Measurements from ENCODE around the gene TXLNG. TPM values are rescaled to one million over a fixed set of nuclear protein-coding genes. Genes with fewer than 3 reads are reported as not detected.

TXLNG gene
- total RNA-seq, 2 donors from 2014 or later: 10.9 to 12.9 TPM

- no peaks in the 10 kb centered on the region for H3K27me3 ChIP-seq
- ATAC-seq: no peak
- intact Hi-C loops (cut with DNase I): no loop called here
- no peaks in the 10 kb centered on the region for H3K9me3 ChIP-seq
- H3K36me3 ChIP-seq (replicated peaks in 1 of 2; ENCODE audit: insufficient read depth in 1 of 2, low read depth in 2 of 2): no peaks in the 10 kb centered on the region
- no peak overlapping the region for H3K27ac ChIP-seq
- DNase-seq: no peak
- no peak overlapping the region for H3K4me3 ChIP-seq
- no peaks in the 10 kb centered on the region for H3K4me1 ChIP-seq
- WGBS, 2 donors: 86% methylated on average over 5 of the region's 5 CpGs; no CpG with 5 or more reads in 1 of the 2 donors
- no peak for TF ChIP-seq POLR2A (IDR thresholded peaks at IDR 0.05)
- no peak for TF ChIP-seq CTCF (IDR thresholded peaks at IDR 0.05)
Observed at GRCh38 chrX:16745102-16745501, 41.2 kb upstream of the TXLNG start.

- Histone ChIP-seq H3K27me3 (no peaks in the 10 kb centered on the region), H3K27ac (no peak overlapping the region), H3K4me1 (no peaks in the 10 kb centered on the region), H3K9me3 (no peaks in the 10 kb centered on the region), H3K36me3 (replicated peaks in 1 of 2; ENCODE audit: insufficient read depth in 1 of 2, low read depth in 2 of 2) (no peaks in the 10 kb centered on the region), H3K4me3 (no peak overlapping the region)
- TF ChIP-seq POLR2A (IDR thresholded peaks at IDR 0.05) (no peak), CTCF (IDR thresholded peaks at IDR 0.05) (no peak)
- intact Hi-C loops (cut with DNase I): no loop called here
- no peak for ATAC-seq
- DNase-seq: no peak
- WGBS, 2 donors: 78 to 82% methylated on average over 5 of the region's 5 CpGs
Observed at GRCh38 chrX:16745659-16746058, 40.6 kb upstream of the TXLNG start.

- WGBS, 2 donors: 86% methylated on average over 5 of the region's 5 CpGs; no CpG with 5 or more reads in 1 of the 2 donors
- no peaks in the 10 kb centered on the region for H3K4me1 ChIP-seq
- ATAC-seq (no peak), DNase-seq (no peak)
- intact Hi-C loops (cut with DNase I): no loop called here
- H3K9me3 ChIP-seq: no peaks in the 10 kb centered on the region
- no peak overlapping the region for H3K4me3 ChIP-seq
- H3K27me3 ChIP-seq: no peaks in the 10 kb centered on the region
- H3K27ac ChIP-seq: no peak overlapping the region
- no peaks in the 10 kb centered on the region for H3K36me3 ChIP-seq (replicated peaks in 1 of 2; ENCODE audit: insufficient read depth in 1 of 2, low read depth in 2 of 2)
- no peak for TF ChIP-seq POLR2A (IDR thresholded peaks at IDR 0.05)
- TF ChIP-seq CTCF (IDR thresholded peaks at IDR 0.05): no peak
Observed at GRCh38 chrX:16748425-16748824, 37.8 kb upstream of the TXLNG start.

GRCh38 chrX:16750136-16750535 is 36.1 kb upstream of the TXLNG start:
- H3K4me1 ChIP-seq: no peaks in the 10 kb centered on the region
- no peak for DNase-seq
- WGBS, 2 donors: 95 to 100% methylated on average over 6 to 7 of the region's 7 CpGs

More at GRCh38 chrX:16750136-16750535, 36.1 kb upstream of the TXLNG start:
- H3K4me3 ChIP-seq: no peak overlapping the region
- intact Hi-C loops (cut with DNase I): no loop called here
- H3K27me3 ChIP-seq: no peaks in the 10 kb centered on the region
- TF ChIP-seq POLR2A (IDR thresholded peaks at IDR 0.05) (no peak), CTCF (IDR thresholded peaks at IDR 0.05) (no peak)
- no peaks in the 10 kb centered on the region for H3K36me3 ChIP-seq (replicated peaks in 1 of 2; ENCODE audit: insufficient read depth in 1 of 2, low read depth in 2 of 2)
- no peaks in the 10 kb centered on the region for H3K9me3 ChIP-seq
- ATAC-seq: no peak
- no peak overlapping the region for H3K27ac ChIP-seq
